Inflammatory macrophage treated with lipopolysaccharide for 4 hours (primary cell): ENCODE measurements around the gene TPRX1.
"Not testable (repeated sequence)": the region's sequence is repeated elsewhere in the genome, so short reads cannot be mapped to it uniquely, and the experiment has no call there.

Source experiments
- DNase-seq: peaks from one replicate; pipeline ENCODE4 v3.0.0-alpha.2; 2020

The TPRX1 gene

GRCh38 chr19:47765523-47766358, 38.6 kb downstream of the TPRX1 start:
- DNase-seq, result peak; percentile 19

GRCh38 chr19:47764705-47765104, 39.6 kb downstream of the TPRX1 start:
- not testable (repeated sequence) for DNase-seq

- no peak for DNase-seq
These were observed 41.6 kb downstream of the TPRX1 start for GRCh38 chr19:47762615-47763308.

GRCh38 chr19:47762151-47762550, 42.2 kb downstream of the TPRX1 start:
- DNase-seq, result no peak

- no peak for DNase-seq
These were observed 42.8 kb downstream of the TPRX1 start for GRCh38 chr19:47761566-47761965.

GRCh38 chr19:47760632-47760999, 43.7 kb downstream of the TPRX1 start:
- no peak for DNase-seq

GRCh38 chr19:47758443-47758804, 45.9 kb downstream of the TPRX1 start:
- peak; percentile 40 for DNase-seq

GRCh38 chr19:47757617-47758442, 46.5 kb downstream of the TPRX1 start:
- no peak for DNase-seq

GRCh38 chr19:47756953-47757608, 47.3 kb downstream of the TPRX1 start:
- DNase-seq, result no peak

GRCh38 chr19:47756627-47756929, 47.8 kb downstream of the TPRX1 start:
- DNase-seq, result no peak

GRCh38 chr19:47755762-47756626, 48.4 kb downstream of the TPRX1 start:
- no peak for DNase-seq

GRCh38 chr19:47755065-47755761, 49.1 kb downstream of the TPRX1 start:
- DNase-seq, result no peak

- DNase-seq, result no peak
These were observed 49.9 kb downstream of the TPRX1 start for GRCh38 chr19:47754206-47755064.

GRCh38 chr19:47752440-47753211, 51.7 kb downstream of the TPRX1 start:
- no peak for DNase-seq
